HEK293 (cell line): ENCODE data around the gene MYRIP.

Experiments used
- BCL11A ChIP-seq: fragments of 450-650 bp; formaldehyde crosslinking; IDR thresholded peaks from 2 replicates; pipeline ENCODE4 v1.5.1; 2016; ENCODE audit warnings: low read depth, missing biosample characterization, missing genetic modification characterization
- FEZF1 ChIP-seq: fragments of 450-650 bp; formaldehyde crosslinking; IDR thresholded peaks from 2 replicates; pipeline ENCODE4 v1.5.1; 2016; ENCODE audit warnings: missing biosample characterization, missing genetic modification characterization
- ZNF133 ChIP-seq: fragments of 450-650 bp; formaldehyde crosslinking; IDR thresholded peaks from 2 replicates; pipeline ENCODE4 v1.5.1; 2016; ENCODE audit warnings: missing biosample characterization, missing genetic modification characterization
- ZNF140 ChIP-seq: fragments of 450-650 bp; formaldehyde crosslinking; IDR thresholded peaks from 2 replicates; pipeline ENCODE4 v1.5.1; 2016; ENCODE audit warnings: missing biosample characterization, missing genetic modification characterization
- ZNF202 ChIP-seq: fragments of 450-650 bp; formaldehyde crosslinking; IDR thresholded peaks from 2 replicates; pipeline ENCODE4 v1.5.1; 2016; ENCODE audit warnings: missing biosample characterization, missing genetic modification characterization, borderline replicate concordance
- ZNF777 ChIP-seq: fragments of 450-650 bp; formaldehyde crosslinking; IDR thresholded peaks from 2 replicates; pipeline ENCODE4 v1.5.1; 2017; ENCODE audit warnings: missing biosample characterization, missing genetic modification characterization, borderline replicate concordance
- TF ChIP-seq, protein P1 (sequence below): fragments of 450-650 bp; formaldehyde crosslinking; IDR thresholded peaks from 2 replicates; pipeline ENCODE4 v1.5.1; 2016; ENCODE audit warnings: missing biosample characterization, missing genetic modification characterization
- TF ChIP-seq, protein P2 (sequence below): fragments of 450-650 bp; formaldehyde crosslinking; IDR thresholded peaks from 2 replicates; pipeline ENCODE4 v1.5.1; 2016; ENCODE audit warnings: missing biosample characterization, missing genetic modification characterization
- TF ChIP-seq, protein P3 (sequence below): fragments of 450-650 bp; formaldehyde crosslinking; IDR thresholded peaks from 2 replicates; pipeline ENCODE4 v1.5.1; 2016; ENCODE audit warnings: missing biosample characterization, missing genetic modification characterization, low read depth

DNA sequence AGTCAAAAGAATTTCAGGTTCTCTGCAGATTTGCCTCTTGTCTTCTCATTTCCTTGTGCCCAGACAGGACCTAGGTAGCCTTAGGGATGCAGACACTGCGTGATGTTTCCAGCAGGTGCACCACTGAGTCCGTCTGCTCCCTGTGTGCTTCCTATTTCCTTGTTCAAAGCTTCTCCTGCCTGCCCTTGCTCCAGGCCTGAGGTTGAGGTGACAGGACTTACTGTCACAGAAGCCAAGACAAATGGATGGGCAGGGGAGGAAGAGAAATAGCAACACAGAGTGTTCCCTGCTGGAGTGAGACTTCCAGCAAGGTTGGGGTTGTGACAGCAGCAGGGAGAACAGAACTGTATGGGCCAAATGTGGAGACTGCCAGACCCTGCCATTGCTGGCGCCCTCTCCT, 199.4 kb downstream of the MYRIP start:
- TF ChIP-seq ZNF777 (tag by site-specific recombination) (no peak), FEZF1 (tag by site-specific recombination) (no peak), BCL11A (tag by site-specific recombination) (no peak), ZNF140 (no peak), ZNF202 (tag by site-specific recombination) (no peak), ZNF133 (tag by site-specific recombination) (no peak)
- TF ChIP-seq, protein P1, sequence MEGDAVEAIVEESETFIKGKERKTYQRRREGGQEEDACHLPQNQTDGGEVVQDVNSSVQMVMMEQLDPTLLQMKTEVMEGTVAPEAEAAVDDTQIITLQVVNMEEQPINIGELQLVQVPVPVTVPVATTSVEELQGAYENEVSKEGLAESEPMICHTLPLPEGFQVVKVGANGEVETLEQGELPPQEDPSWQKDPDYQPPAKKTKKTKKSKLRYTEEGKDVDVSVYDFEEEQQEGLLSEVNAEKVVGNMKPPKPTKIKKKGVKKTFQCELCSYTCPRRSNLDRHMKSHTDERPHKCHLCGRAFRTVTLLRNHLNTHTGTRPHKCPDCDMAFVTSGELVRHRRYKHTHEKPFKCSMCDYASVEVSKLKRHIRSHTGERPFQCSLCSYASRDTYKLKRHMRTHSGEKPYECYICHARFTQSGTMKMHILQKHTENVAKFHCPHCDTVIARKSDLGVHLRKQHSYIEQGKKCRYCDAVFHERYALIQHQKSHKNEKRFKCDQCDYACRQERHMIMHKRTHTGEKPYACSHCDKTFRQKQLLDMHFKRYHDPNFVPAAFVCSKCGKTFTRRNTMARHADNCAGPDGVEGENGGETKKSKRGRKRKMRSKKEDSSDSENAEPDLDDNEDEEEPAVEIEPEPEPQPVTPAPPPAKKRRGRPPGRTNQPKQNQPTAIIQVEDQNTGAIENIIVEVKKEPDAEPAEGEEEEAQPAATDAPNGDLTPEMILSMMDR, result no peak
- TF ChIP-seq, protein P2, sequence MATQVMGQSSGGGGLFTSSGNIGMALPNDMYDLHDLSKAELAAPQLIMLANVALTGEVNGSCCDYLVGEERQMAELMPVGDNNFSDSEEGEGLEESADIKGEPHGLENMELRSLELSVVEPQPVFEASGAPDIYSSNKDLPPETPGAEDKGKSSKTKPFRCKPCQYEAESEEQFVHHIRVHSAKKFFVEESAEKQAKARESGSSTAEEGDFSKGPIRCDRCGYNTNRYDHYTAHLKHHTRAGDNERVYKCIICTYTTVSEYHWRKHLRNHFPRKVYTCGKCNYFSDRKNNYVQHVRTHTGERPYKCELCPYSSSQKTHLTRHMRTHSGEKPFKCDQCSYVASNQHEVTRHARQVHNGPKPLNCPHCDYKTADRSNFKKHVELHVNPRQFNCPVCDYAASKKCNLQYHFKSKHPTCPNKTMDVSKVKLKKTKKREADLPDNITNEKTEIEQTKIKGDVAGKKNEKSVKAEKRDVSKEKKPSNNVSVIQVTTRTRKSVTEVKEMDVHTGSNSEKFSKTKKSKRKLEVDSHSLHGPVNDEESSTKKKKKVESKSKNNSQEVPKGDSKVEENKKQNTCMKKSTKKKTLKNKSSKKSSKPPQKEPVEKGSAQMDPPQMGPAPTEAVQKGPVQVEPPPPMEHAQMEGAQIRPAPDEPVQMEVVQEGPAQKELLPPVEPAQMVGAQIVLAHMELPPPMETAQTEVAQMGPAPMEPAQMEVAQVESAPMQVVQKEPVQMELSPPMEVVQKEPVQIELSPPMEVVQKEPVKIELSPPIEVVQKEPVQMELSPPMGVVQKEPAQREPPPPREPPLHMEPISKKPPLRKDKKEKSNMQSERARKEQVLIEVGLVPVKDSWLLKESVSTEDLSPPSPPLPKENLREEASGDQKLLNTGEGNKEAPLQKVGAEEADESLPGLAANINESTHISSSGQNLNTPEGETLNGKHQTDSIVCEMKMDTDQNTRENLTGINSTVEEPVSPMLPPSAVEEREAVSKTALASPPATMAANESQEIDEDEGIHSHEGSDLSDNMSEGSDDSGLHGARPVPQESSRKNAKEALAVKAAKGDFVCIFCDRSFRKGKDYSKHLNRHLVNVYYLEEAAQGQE (tag by site-specific recombination), result no peak
- TF ChIP-seq, protein P3, sequence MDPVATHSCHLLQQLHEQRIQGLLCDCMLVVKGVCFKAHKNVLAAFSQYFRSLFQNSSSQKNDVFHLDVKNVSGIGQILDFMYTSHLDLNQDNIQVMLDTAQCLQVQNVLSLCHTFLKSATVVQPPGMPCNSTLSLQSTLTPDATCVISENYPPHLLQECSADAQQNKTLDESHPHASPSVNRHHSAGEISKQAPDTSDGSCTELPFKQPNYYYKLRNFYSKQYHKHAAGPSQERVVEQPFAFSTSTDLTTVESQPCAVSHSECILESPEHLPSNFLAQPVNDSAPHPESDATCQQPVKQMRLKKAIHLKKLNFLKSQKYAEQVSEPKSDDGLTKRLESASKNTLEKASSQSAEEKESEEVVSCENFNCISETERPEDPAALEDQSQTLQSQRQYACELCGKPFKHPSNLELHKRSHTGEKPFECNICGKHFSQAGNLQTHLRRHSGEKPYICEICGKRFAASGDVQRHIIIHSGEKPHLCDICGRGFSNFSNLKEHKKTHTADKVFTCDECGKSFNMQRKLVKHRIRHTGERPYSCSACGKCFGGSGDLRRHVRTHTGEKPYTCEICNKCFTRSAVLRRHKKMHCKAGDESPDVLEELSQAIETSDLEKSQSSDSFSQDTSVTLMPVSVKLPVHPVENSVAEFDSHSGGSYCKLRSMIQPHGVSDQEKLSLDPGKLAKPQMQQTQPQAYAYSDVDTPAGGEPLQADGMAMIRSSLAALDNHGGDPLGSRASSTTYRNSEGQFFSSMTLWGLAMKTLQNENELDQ (tag by site-specific recombination), result no peak
